Measurements from ENCODE around the gene FOXP1. TPM values are rescaled to one million over a fixed set of nuclear protein-coding genes. Genes with fewer than 3 reads are reported as not detected.

FOXP1 gene
- total and polyA plus RNA-seq, 2 donors: 26.1 to 42.3 TPM

DNA sequence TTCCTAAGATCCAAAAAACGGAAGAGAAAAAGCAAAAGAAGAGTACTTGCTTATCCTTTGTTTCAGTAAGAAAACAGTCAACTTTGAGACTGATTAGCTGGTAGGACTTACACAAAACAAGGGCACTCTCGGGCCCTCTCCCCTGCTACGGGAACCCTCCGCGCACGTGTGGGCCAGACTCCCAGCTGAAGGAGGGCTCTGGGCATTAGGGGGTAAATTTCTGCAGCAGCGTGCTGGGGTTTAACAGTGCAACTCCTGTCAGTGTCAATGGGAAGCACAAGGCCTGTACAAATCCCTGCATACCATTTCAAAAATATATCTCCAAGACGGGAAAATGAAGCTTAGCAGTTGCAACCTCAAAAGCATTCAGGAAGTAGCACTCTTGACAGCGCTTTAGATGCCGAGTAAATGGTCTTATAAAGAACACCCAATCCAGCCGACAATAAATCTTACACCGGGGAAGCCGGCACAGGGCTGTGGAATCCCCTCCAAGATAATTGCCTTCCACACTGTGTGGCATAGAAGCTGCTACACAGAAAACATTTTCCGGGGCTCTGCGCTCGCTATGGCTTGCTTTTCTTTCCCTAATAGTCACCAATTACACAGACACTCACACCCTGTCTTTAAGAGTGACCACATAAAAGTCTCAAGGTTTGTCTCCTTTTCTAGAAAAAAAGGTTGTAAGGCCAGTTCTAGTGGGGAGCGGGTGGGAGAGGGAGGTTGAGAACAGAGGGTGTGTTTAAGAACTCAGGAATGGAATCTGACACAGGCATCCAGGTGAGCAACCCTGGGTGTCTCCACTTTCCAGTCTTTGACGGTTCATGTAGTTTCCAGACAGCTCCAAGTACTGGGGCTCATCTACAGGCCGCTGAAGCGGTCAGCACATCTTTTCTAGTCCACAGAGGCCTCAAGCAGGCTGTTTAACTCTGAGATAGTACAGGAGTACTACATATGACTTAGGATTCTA lies 512.7 kb downstream of the FOXP1 start:
- 66% methylated on average over 20 of the region's 20 CpGs for WGBS
- H3K4me3 ChIP-seq (ENCODE audit: low read length in 2 of 2): no peak overlapping the region
- no peak for DNase-seq (ENCODE audit: low read depth in 6 of 9, low spot score in 9 of 9)
- no peaks in the 10 kb centered on the region for H3K9me3 ChIP-seq (ENCODE audit: control insufficient read depth in 2 of 2, insufficient read depth in 1 of 2, low read length in 1 of 2)
- H3K27me3 ChIP-seq (ENCODE audit: control insufficient read depth in 2 of 2, insufficient read depth in 1 of 2, low read length in 1 of 2): no peaks in the 10 kb centered on the region
- H3K4me1 ChIP-seq (ENCODE audit: control insufficient read depth in 2 of 2, insufficient read depth in 2 of 2, low read length in 2 of 2): peaks cover 22 to 50% of the 10 kb centered on the region in 2 donors
- H3K27ac ChIP-seq (ENCODE audit: low read depth in 1 of 2, low read length in 1 of 2): peak overlapping the region; percentile 25 to 38
- peaks cover 0 to 13% of the 10 kb centered on the region in 2 donors for H3K36me3 ChIP-seq (ENCODE audit: control insufficient read depth in 2 of 2, insufficient read depth in 2 of 2, low read length in 1 of 2)

DNA sequence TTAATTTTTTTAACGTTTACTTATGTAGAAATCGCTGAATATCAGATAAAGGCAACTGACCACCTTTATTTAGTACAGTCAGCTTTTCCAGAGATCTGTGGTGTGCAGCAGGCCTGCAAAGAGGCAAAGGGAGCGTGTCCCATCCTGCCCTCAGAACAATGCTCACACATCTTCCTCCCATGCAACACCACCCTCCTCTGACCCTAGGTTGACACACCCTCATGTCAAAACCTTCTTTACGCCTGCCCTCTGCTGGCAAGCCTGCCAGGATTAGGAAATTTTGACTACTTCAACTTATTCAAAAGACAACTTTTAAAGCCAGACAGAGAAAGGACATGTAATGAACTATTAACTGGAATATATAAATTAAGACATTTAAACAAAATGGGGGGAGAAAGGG lies 513.7 kb downstream of the FOXP1 start:
- Histone ChIP-seq H3K9me3 (ENCODE audit: control insufficient read depth in 2 of 2, insufficient read depth in 1 of 2, low read length in 1 of 2) (no peaks in the 10 kb centered on the region), H3K4me1 (ENCODE audit: control insufficient read depth in 2 of 2, insufficient read depth in 2 of 2, low read length in 2 of 2) (peaks cover 22 to 52% of the 10 kb centered on the region in 2 donors), H3K27me3 (ENCODE audit: control insufficient read depth in 2 of 2, insufficient read depth in 1 of 2, low read length in 1 of 2) (peaks cover 0 to 3% of the 10 kb centered on the region in 2 donors), H3K36me3 (ENCODE audit: control insufficient read depth in 2 of 2, insufficient read depth in 2 of 2, low read length in 1 of 2) (peaks cover 0 to 8% of the 10 kb centered on the region in 2 donors), H3K27ac (ENCODE audit: low read depth in 1 of 2, low read length in 1 of 2) (no peak overlapping the region), H3K4me3 (ENCODE audit: low read length in 2 of 2) (no peak overlapping the region)
- peak in 3 of 9 donors; percentile 37 to 76 (median 54) for DNase-seq (ENCODE audit: low read depth in 6 of 9, low spot score in 9 of 9)
- WGBS: 68% methylated on average over 4 of the region's 4 CpGs

- WGBS: 34% methylated on average over 6 of the region's 6 CpGs
Observed at GRCh38 chr3:71067977-71068654, 515.4 kb downstream of the FOXP1 start.

GRCh38 chr3:71066849-71067261 lies 516.7 kb downstream of the FOXP1 start:
- Histone ChIP-seq H3K4me1 (ENCODE audit: control insufficient read depth in 2 of 2, insufficient read depth in 2 of 2, low read length in 2 of 2) (peaks cover 29 to 61% of the 10 kb centered on the region in 2 donors), H3K27me3 (ENCODE audit: control insufficient read depth in 2 of 2, insufficient read depth in 1 of 2, low read length in 1 of 2) (peaks cover 0 to 3% of the 10 kb centered on the region in 2 donors), H3K27ac (ENCODE audit: low read depth in 1 of 2, low read length in 1 of 2) (peak overlapping the region; percentile 15 to 48), H3K4me3 (ENCODE audit: low read length in 2 of 2) (no peak overlapping the region), H3K9me3 (ENCODE audit: control insufficient read depth in 2 of 2, insufficient read depth in 1 of 2, low read length in 1 of 2) (no peaks in the 10 kb centered on the region), H3K36me3 (ENCODE audit: control insufficient read depth in 2 of 2, insufficient read depth in 2 of 2, low read length in 1 of 2) (no peaks in the 10 kb centered on the region)
- WGBS: 8% methylated on average over 3 of the region's 3 CpGs
- DNase-seq (ENCODE audit: low read depth in 6 of 9, low spot score in 9 of 9): peak in 1 of 9 donors; percentile 53

More at GRCh38 chr3:71067977-71068654, 515.4 kb downstream of the FOXP1 start:
- no peaks in the 10 kb centered on the region for H3K9me3 ChIP-seq (ENCODE audit: control insufficient read depth in 2 of 2, insufficient read depth in 1 of 2, low read length in 1 of 2)
- H3K27me3 ChIP-seq (ENCODE audit: control insufficient read depth in 2 of 2, insufficient read depth in 1 of 2, low read length in 1 of 2): peaks cover 0 to 3% of the 10 kb centered on the region in 2 donors
- peak overlapping the region in 1 of 2 donors; percentile 43 for H3K27ac ChIP-seq (ENCODE audit: low read depth in 1 of 2, low read length in 1 of 2)
- peak in 1 of 9 donors; percentile 69 for DNase-seq (ENCODE audit: low read depth in 6 of 9, low spot score in 9 of 9)
- H3K36me3 ChIP-seq (ENCODE audit: control insufficient read depth in 2 of 2, insufficient read depth in 2 of 2, low read length in 1 of 2): no peaks in the 10 kb centered on the region
- H3K4me3 ChIP-seq (ENCODE audit: low read length in 2 of 2): no peak overlapping the region
- peaks cover 29 to 61% of the 10 kb centered on the region in 2 donors for H3K4me1 ChIP-seq (ENCODE audit: control insufficient read depth in 2 of 2, insufficient read depth in 2 of 2, low read length in 2 of 2)

DNA sequence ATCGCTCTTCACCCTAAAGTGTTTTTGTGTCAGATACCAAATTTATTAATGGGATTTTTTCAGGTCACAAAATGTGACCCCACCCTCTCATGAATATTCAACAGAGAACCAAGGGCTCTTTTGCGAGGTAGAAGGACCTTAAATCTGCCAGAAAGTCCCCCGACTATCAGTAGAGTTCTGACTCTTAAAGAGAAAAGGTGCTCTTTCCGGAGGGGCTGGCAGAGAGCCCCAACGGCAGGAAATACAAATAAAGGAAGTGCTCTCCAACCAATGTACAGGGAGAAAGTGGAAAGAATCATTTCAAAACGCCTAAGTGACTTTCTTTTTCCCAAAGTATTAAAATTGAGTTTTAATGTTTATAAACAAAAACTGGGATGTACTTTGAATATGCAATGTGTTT lies 517.2 kb downstream of the FOXP1 start:
- H3K27ac ChIP-seq (ENCODE audit: low read depth in 1 of 2, low read length in 1 of 2): peak overlapping the region in 1 of 2 donors; percentile 15
- peaks cover 29 to 59% of the 10 kb centered on the region in 2 donors for H3K4me1 ChIP-seq (ENCODE audit: control insufficient read depth in 2 of 2, insufficient read depth in 2 of 2, low read length in 2 of 2)
- H3K4me3 ChIP-seq (ENCODE audit: low read length in 2 of 2): peak overlapping the region in 1 of 2 donors; percentile 21
- H3K36me3 ChIP-seq (ENCODE audit: control insufficient read depth in 2 of 2, insufficient read depth in 2 of 2, low read length in 1 of 2): no peaks in the 10 kb centered on the region
- H3K27me3 ChIP-seq (ENCODE audit: control insufficient read depth in 2 of 2, insufficient read depth in 1 of 2, low read length in 1 of 2): peaks cover 0 to 3% of the 10 kb centered on the region in 2 donors
- 5% methylated on average over 6 of the region's 6 CpGs for WGBS
- no peaks in the 10 kb centered on the region for H3K9me3 ChIP-seq (ENCODE audit: control insufficient read depth in 2 of 2, insufficient read depth in 1 of 2, low read length in 1 of 2)
- peak in 1 of 9 donors; percentile 67 for DNase-seq (ENCODE audit: low read depth in 6 of 9, low spot score in 9 of 9)

GRCh38 chr3:71065764-71066013 lies 517.8 kb downstream of the FOXP1 start:
- peak overlapping the region in 1 of 2 donors; percentile 86 for H3K27ac ChIP-seq (ENCODE audit: low read depth in 1 of 2, low read length in 1 of 2)
- H3K27me3 ChIP-seq (ENCODE audit: control insufficient read depth in 2 of 2, insufficient read depth in 1 of 2, low read length in 1 of 2): peaks cover 0 to 3% of the 10 kb centered on the region in 2 donors
- no peaks in the 10 kb centered on the region for H3K36me3 ChIP-seq (ENCODE audit: control insufficient read depth in 2 of 2, insufficient read depth in 2 of 2, low read length in 1 of 2)
- no peaks in the 10 kb centered on the region for H3K9me3 ChIP-seq (ENCODE audit: control insufficient read depth in 2 of 2, insufficient read depth in 1 of 2, low read length in 1 of 2)
- peak overlapping the region; percentile 59 to 61 for H3K4me3 ChIP-seq (ENCODE audit: low read length in 2 of 2)
- DNase-seq (ENCODE audit: low read depth in 6 of 9, low spot score in 9 of 9): no peak
- 16% methylated on average over 4 of the region's 4 CpGs for whole genome bisulfite sequencing
- peaks cover 27 to 53% of the 10 kb centered on the region in 2 donors for H3K4me1 ChIP-seq (ENCODE audit: control insufficient read depth in 2 of 2, insufficient read depth in 2 of 2, low read length in 2 of 2)

- WGBS: under 1% methylated on average over 85 of the region's 85 CpGs
- DNase-seq (ENCODE audit: low read depth in 6 of 9, low spot score in 9 of 9): peak in 4 of 9 donors; percentile 32 to 76 (median 46)
Observed at GRCh38 chr3:71064956-71065763, 518.4 kb downstream of the FOXP1 start.

GRCh38 chr3:71064291-71064955 lies 519.1 kb downstream of the FOXP1 start:
- H3K36me3 ChIP-seq (ENCODE audit: control insufficient read depth in 2 of 2, insufficient read depth in 2 of 2, low read length in 1 of 2): no peaks in the 10 kb centered on the region
- H3K4me3 ChIP-seq (ENCODE audit: low read length in 2 of 2): peak overlapping the region; percentile 60 to 61
- no peaks in the 10 kb centered on the region for H3K9me3 ChIP-seq (ENCODE audit: control insufficient read depth in 2 of 2, insufficient read depth in 1 of 2, low read length in 1 of 2)
- under 1% methylated on average over 46 of the region's 46 CpGs for WGBS
- peaks cover 0 to 3% of the 10 kb centered on the region in 2 donors for H3K27me3 ChIP-seq (ENCODE audit: control insufficient read depth in 2 of 2, insufficient read depth in 1 of 2, low read length in 1 of 2)
- H3K27ac ChIP-seq (ENCODE audit: low read depth in 1 of 2, low read length in 1 of 2): peak overlapping the region; percentile 88 to 92
- H3K4me1 ChIP-seq (ENCODE audit: control insufficient read depth in 2 of 2, insufficient read depth in 2 of 2, low read length in 2 of 2): peaks cover 27 to 41% of the 10 kb centered on the region in 2 donors
- DNase-seq (ENCODE audit: low read depth in 6 of 9, low spot score in 9 of 9): peak in 4 of 9 donors; percentile 56 to 82 (median 66)

More at GRCh38 chr3:71064956-71065763, 518.4 kb downstream of the FOXP1 start:
- H3K4me3 ChIP-seq (ENCODE audit: low read length in 2 of 2): peak overlapping the region; percentile 59 to 61
- H3K4me1 ChIP-seq (ENCODE audit: control insufficient read depth in 2 of 2, insufficient read depth in 2 of 2, low read length in 2 of 2): peaks cover 27 to 47% of the 10 kb centered on the region in 2 donors
- no peaks in the 10 kb centered on the region for H3K9me3 ChIP-seq (ENCODE audit: control insufficient read depth in 2 of 2, insufficient read depth in 1 of 2, low read length in 1 of 2)
- H3K27ac ChIP-seq (ENCODE audit: low read depth in 1 of 2, low read length in 1 of 2): peak overlapping the region; percentile 86 to 92
- peaks cover 0 to 3% of the 10 kb centered on the region in 2 donors for H3K27me3 ChIP-seq (ENCODE audit: control insufficient read depth in 2 of 2, insufficient read depth in 1 of 2, low read length in 1 of 2)
- no peaks in the 10 kb centered on the region for H3K36me3 ChIP-seq (ENCODE audit: control insufficient read depth in 2 of 2, insufficient read depth in 2 of 2, low read length in 1 of 2)
